DOHH2 (cell line): ENCODE data around the gene AQP12A.

Source experiments
- H3F3A ChIP-seq: fragments of 200-600 bp; sonication (generic), shearing (Covaris generic); 2 replicates; pipeline ENCODE4 v1.6.0; 2016; ENCODE audit warnings: antibody characterized with exemption, mild to moderate bottlenecking; ENCODE audit not compliant: control insufficient read depth, insufficient read depth
- H3K27ac ChIP-seq: fragments of 200-600 bp; sonication (generic); 2 replicates; pipeline ENCODE4 v1.5.1; 2014; ENCODE audit warnings: low read depth, mild to moderate bottlenecking, low read length, moderate library complexity
- H3K27me3 ChIP-seq: fragments of 200-600 bp; sonication (generic); 2 replicates; pipeline ENCODE4 v1.6.1; 2014; ENCODE audit warnings: mild to moderate bottlenecking, low read length, mixed read lengths; ENCODE audit not compliant: control insufficient read depth
- H3K36me3 ChIP-seq: fragments of 200-600 bp; sonication (generic); 2 replicates; pipeline ENCODE4 v1.6.1; 2014; ENCODE audit warnings: mild to moderate bottlenecking, low read length, moderate library complexity, mixed read lengths; ENCODE audit not compliant: control insufficient read depth
- H3K4me1 ChIP-seq: fragments of 200-600 bp; sonication (generic); 2 replicates; pipeline ENCODE4 v1.6.1; 2014; ENCODE audit warnings: mild to moderate bottlenecking, low read length, mixed read lengths; ENCODE audit not compliant: control insufficient read depth
- H3K4me2 ChIP-seq: fragments of 200-600 bp; sonication (generic); 2 replicates; pipeline ENCODE4 v1.6.0; 2014; ENCODE audit warnings: mild to moderate bottlenecking, low read length, moderate library complexity
- H3K4me3 ChIP-seq: fragments of 200-600 bp; sonication (generic); 2 replicates; pipeline ENCODE4 v1.5.1; 2014; ENCODE audit warnings: mild to moderate bottlenecking, low read length, mixed read lengths
- H3K79me2 ChIP-seq: fragments of 200-600 bp; sonication (generic); 2 replicates; pipeline ENCODE4 v1.6.1; 2014; ENCODE audit warnings: mild to moderate bottlenecking, low read length, mixed read lengths; ENCODE audit not compliant: control insufficient read depth
- H3K9me2 ChIP-seq: fragments of 200-600 bp; sonication (generic); replicated peaks from 2 replicates; pipeline ENCODE4 v1.6.1; 2014; ENCODE audit warnings: mild to moderate bottlenecking, low read length, mixed read lengths; ENCODE audit not compliant: control insufficient read depth
- H3K9me3 ChIP-seq: fragments of 200-600 bp; sonication (generic); 2 replicates; pipeline ENCODE4 v1.6.1; 2014; ENCODE audit warnings: antibody characterized with exemption, low read length, mixed read lengths; ENCODE audit not compliant: control insufficient read depth, insufficient read depth
- H4K20me1 ChIP-seq: fragments of 200-600 bp; sonication (generic); 2 replicates; pipeline ENCODE4 v1.6.0; 2014; ENCODE audit warnings: low read depth, mild to moderate bottlenecking, antibody characterized with exemption, low read length, moderate library complexity; ENCODE audit not compliant: control insufficient read depth, insufficient read depth
- CTCF ChIP-seq: fragments of 200-600 bp; sonication (generic); IDR thresholded peaks from one replicate; pipeline ENCODE4 v1.5.1; 2014; ENCODE audit warnings: antibody characterized with exemption, mild to moderate bottlenecking, low read depth, low read length; ENCODE audit not compliant: poor library complexity, severe bottlenecking
- EZH2phosphoT487 ChIP-seq: fragments of 200-600 bp; sonication (generic); IDR thresholded peaks from 2 replicates; pipeline ENCODE4 v1.6.1; 2017; ENCODE audit warnings: borderline replicate concordance, mild to moderate bottlenecking, antibody characterized with exemption, low read length, moderate library complexity, mixed read lengths

The AQP12A gene

GRCh38 chr2:240737512-240737911 lies 45.8 kb downstream of the AQP12A start:
- Histone ChIP-seq H3K27me3 (no peaks in the 10 kb centered on the region), H3K27ac (no peak overlapping the region), H3F3A (no peaks in the 10 kb centered on the region), H3K4me1 (no peaks in the 10 kb centered on the region), H3K4me3 (no peak overlapping the region), H4K20me1 (no peaks in the 10 kb centered on the region), H3K79me2 (no peaks in the 10 kb centered on the region), H3K4me2 (no peak overlapping the region), H3K9me2 (no peaks in the 10 kb centered on the region), H3K9me3 (no peaks in the 10 kb centered on the region), H3K36me3 (no peaks in the 10 kb centered on the region)
- no peak for TF ChIP-seq CTCF
- no peak for TF ChIP-seq EZH2phosphoT487

- no peaks in the 10 kb centered on the region for H3K36me3 ChIP-seq
- H3K27ac ChIP-seq, result no peak overlapping the region
- H3K9me2 ChIP-seq, result no peaks in the 10 kb centered on the region
These were observed 46.3 kb downstream of the AQP12A start for GRCh38 chr2:240737958-240738357.

DNA sequence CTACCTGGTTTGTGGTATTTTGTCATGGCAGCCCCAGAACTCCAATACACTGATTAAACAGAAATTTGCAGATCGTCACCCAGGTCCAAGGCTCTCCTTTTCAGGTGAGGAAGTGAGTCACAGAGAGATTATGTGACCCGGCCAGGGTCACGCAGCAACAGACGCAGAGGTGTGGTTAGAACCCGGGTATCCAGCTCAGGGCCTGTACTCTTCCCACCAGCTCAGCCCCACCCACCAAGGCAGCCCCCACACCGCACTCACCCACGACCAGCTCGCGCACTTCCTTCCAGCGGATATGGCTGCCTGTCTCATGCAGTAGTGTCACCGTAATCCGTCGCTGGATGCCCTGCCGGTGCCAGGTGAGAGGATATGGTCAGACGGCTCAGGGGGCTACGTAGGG lies 48.1 kb downstream of the AQP12A start:
- Histone ChIP-seq H3K79me2 (no peaks in the 10 kb centered on the region), H3K4me3 (no peak overlapping the region), H3K36me3 (no peaks in the 10 kb centered on the region), H3K9me2 (no peaks in the 10 kb centered on the region), H3K9me3 (no peaks in the 10 kb centered on the region), H3F3A (no peaks in the 10 kb centered on the region), H4K20me1 (no peaks in the 10 kb centered on the region), H3K27me3 (no peaks in the 10 kb centered on the region), H3K27ac (no peak overlapping the region), H3K4me1 (no peaks in the 10 kb centered on the region), H3K4me2 (no peak overlapping the region)
- TF ChIP-seq CTCF (no peak), EZH2phosphoT487 (no peak)

More at GRCh38 chr2:240737958-240738357, 46.3 kb downstream of the AQP12A start:
- H3K4me2 ChIP-seq, result no peak overlapping the region
- no peaks in the 10 kb centered on the region for H3K9me3 ChIP-seq
- H3K4me3 ChIP-seq, result no peak overlapping the region
- no peaks in the 10 kb centered on the region for H3F3A ChIP-seq
- TF ChIP-seq EZH2phosphoT487, result no peak
- no peak for TF ChIP-seq CTCF
- H4K20me1 ChIP-seq, result no peaks in the 10 kb centered on the region
- no peaks in the 10 kb centered on the region for H3K79me2 ChIP-seq
- H3K4me1 ChIP-seq, result no peaks in the 10 kb centered on the region
- H3K27me3 ChIP-seq, result no peaks in the 10 kb centered on the region

- Histone ChIP-seq H3K4me2 (no peak overlapping the region), H3K79me2 (no peaks in the 10 kb centered on the region), H3K9me3 (no peaks in the 10 kb centered on the region), H3K27me3 (no peaks in the 10 kb centered on the region), H3K36me3 (no peaks in the 10 kb centered on the region), H3K27ac (no peak overlapping the region), H3K9me2 (no peaks in the 10 kb centered on the region), H3F3A (no peaks in the 10 kb centered on the region), H3K4me1 (no peaks in the 10 kb centered on the region), H4K20me1 (no peaks in the 10 kb centered on the region), H3K4me3 (no peak overlapping the region)
- TF ChIP-seq EZH2phosphoT487 (no peak), CTCF (no peak)
These were observed 49.4 kb downstream of the AQP12A start for GRCh38 chr2:240741091-240741490.
